HEK293 (cell line): ENCODE data around the gene ABCG1.

ENCODE experiments used
- AEBP2 ChIP-seq: fragments of 450-650 bp; formaldehyde crosslinking; IDR thresholded peaks from 2 replicates; pipeline ENCODE4 v1.5.1; 2016; ENCODE audit warnings: missing biosample characterization, missing genetic modification characterization, borderline replicate concordance
- CTCF ChIP-seq: fragments of 450-650 bp; formaldehyde crosslinking; IDR thresholded peaks from 2 replicates; pipeline ENCODE4 v1.5.1; 2016; ENCODE audit warnings: missing biosample characterization, missing genetic modification characterization
- EGR2 ChIP-seq: fragments of 450-650 bp; formaldehyde crosslinking; IDR thresholded peaks from 2 replicates; pipeline ENCODE4 v1.5.1; 2016; ENCODE audit warnings: low read depth, missing biosample characterization, missing genetic modification characterization
- HIC1 ChIP-seq: fragments of 450-650 bp; formaldehyde crosslinking; IDR thresholded peaks from 2 replicates; pipeline ENCODE4 v1.5.1; 2016; ENCODE audit warnings: missing biosample characterization, missing genetic modification characterization
- MZF1 ChIP-seq: fragments of 450-650 bp; formaldehyde crosslinking; IDR thresholded peaks from 2 replicates; pipeline ENCODE4 v1.5.1; 2017; ENCODE audit warnings: missing biosample characterization, missing genetic modification characterization, borderline replicate concordance
- OVOL3 ChIP-seq: fragments of 450-650 bp; formaldehyde crosslinking; IDR thresholded peaks from 2 replicates; pipeline ENCODE4 v1.5.1; 2016; ENCODE audit warnings: missing biosample characterization, missing genetic modification characterization
- PRDM10 ChIP-seq: fragments of 450-650 bp; formaldehyde crosslinking; IDR thresholded peaks from 2 replicates; pipeline ENCODE4 v1.5.1; 2016; ENCODE audit warnings: missing biosample characterization, missing genetic modification characterization
- SETDB1 ChIP-seq: IDR thresholded peaks from one replicate; pipeline ENCODE4 v1.6.1; 2017; ENCODE audit warnings: mild to moderate bottlenecking, low read length, moderate library complexity, mixed read lengths; ENCODE audit not compliant: insufficient read length
- SP2 ChIP-seq: fragments of 450-650 bp; formaldehyde crosslinking; IDR thresholded peaks from 2 replicates; pipeline ENCODE4 v1.5.1; 2016; ENCODE audit warnings: missing biosample characterization, missing genetic modification characterization
- SP3 ChIP-seq: fragments of 450-650 bp; formaldehyde crosslinking; IDR thresholded peaks from 2 replicates; pipeline ENCODE4 v1.5.1; 2016; ENCODE audit warnings: missing biosample characterization, missing genetic modification characterization
- TSHZ1 ChIP-seq: fragments of 450-650 bp; formaldehyde crosslinking; IDR thresholded peaks from 2 replicates; pipeline ENCODE4 v1.5.1; 2016; ENCODE audit warnings: missing biosample characterization, missing genetic modification characterization, borderline replicate concordance
- YY2 ChIP-seq: fragments of 450-650 bp; formaldehyde crosslinking; IDR thresholded peaks from 2 replicates; pipeline ENCODE4 v1.5.1; 2016; ENCODE audit warnings: missing biosample characterization, missing genetic modification characterization
- ZBTB20 ChIP-seq: fragments of 450-650 bp; formaldehyde crosslinking; IDR thresholded peaks from 2 replicates; pipeline ENCODE4 v1.5.1; 2016; ENCODE audit warnings: missing biosample characterization, missing genetic modification characterization
- ZBTB49 ChIP-seq: fragments of 450-650 bp; formaldehyde crosslinking; IDR thresholded peaks from 2 replicates; pipeline ENCODE4 v1.5.1; 2016; ENCODE audit warnings: missing biosample characterization, missing genetic modification characterization, low read depth
- ZIC2 ChIP-seq: fragments of 450-650 bp; formaldehyde crosslinking; IDR thresholded peaks from 2 replicates; pipeline ENCODE4 v1.5.1; 2016; ENCODE audit warnings: missing biosample characterization, missing genetic modification characterization
- ZNF10 ChIP-seq: fragments of 450-650 bp; formaldehyde crosslinking; IDR thresholded peaks from 2 replicates; pipeline ENCODE4 v1.5.1; 2017; ENCODE audit warnings: missing biosample characterization, missing genetic modification characterization
- ZNF16 ChIP-seq: fragments of 450-650 bp; formaldehyde crosslinking; IDR thresholded peaks from 2 replicates; pipeline ENCODE4 v1.5.1; 2016; ENCODE audit warnings: low read depth, missing biosample characterization, missing genetic modification characterization
- ZNF169 ChIP-seq: fragments of 450-650 bp; formaldehyde crosslinking; IDR thresholded peaks from 2 replicates; pipeline ENCODE4 v1.5.1; 2016; ENCODE audit warnings: missing biosample characterization, missing genetic modification characterization
- ZNF248 ChIP-seq: fragments of 450-650 bp; formaldehyde crosslinking; IDR thresholded peaks from 2 replicates; pipeline ENCODE4 v1.5.1; 2017; ENCODE audit warnings: missing biosample characterization, missing genetic modification characterization
- ZNF473 ChIP-seq: fragments of 450-650 bp; formaldehyde crosslinking; IDR thresholded peaks from 2 replicates; pipeline ENCODE4 v1.5.1; 2017; ENCODE audit warnings: missing biosample characterization, missing genetic modification characterization
- ZNF549 ChIP-seq: fragments of 450-650 bp; IDR thresholded peaks from 2 replicates; pipeline ENCODE4 v1.5.1; 2018; ENCODE audit warnings: missing biosample characterization, missing genetic modification characterization, mild to moderate bottlenecking, inconsistent platforms, moderate library complexity
- ZNF623 ChIP-seq: fragments of 450-650 bp; formaldehyde crosslinking; IDR thresholded peaks from 2 replicates; pipeline ENCODE4 v1.5.1; 2016; ENCODE audit warnings: missing biosample characterization, missing genetic modification characterization
- ZNF629 ChIP-seq: fragments of 450-650 bp; formaldehyde crosslinking; IDR thresholded peaks from 2 replicates; pipeline ENCODE4 v1.5.1; 2017; ENCODE audit warnings: missing biosample characterization, missing genetic modification characterization
- ZNF670 ChIP-seq: fragments of 450-650 bp; formaldehyde crosslinking; IDR thresholded peaks from 2 replicates; pipeline ENCODE4 v1.5.1; 2016; ENCODE audit warnings: missing biosample characterization, missing genetic modification characterization, low read depth

The ABCG1 gene

GRCh38 chr21:42233067-42233961 is 14.4 kb downstream of the ABCG1 start (continued):
- TF ChIP-seq ZNF549 (tag by site-specific recombination), result no peak
- no peak for TF ChIP-seq TSHZ1 (tag by site-specific recombination)
- TF ChIP-seq ZNF629 (tag by site-specific recombination), result peak; percentile 30; the same call in 1 of the 2 replicates
- TF ChIP-seq ZIC2 (tag by site-specific recombination), result peak; percentile 80
- TF ChIP-seq SP2 (tag by site-specific recombination), result 0 out of 2 replicates have a peak, but pooled peaks have one; percentile 18
- TF ChIP-seq ZBTB20 (tag by site-specific recombination), result peak; percentile 38
- no peak for TF ChIP-seq SETDB1
- TF ChIP-seq PRDM10 (tag by site-specific recombination), result peak; percentile 96
- no peak for TF ChIP-seq EGR2 (tag by site-specific recombination)
- no peak for TF ChIP-seq ZNF248 (tag by site-specific recombination)
- TF ChIP-seq HIC1 (tag by site-specific recombination), result no peak
- no peak for TF ChIP-seq ZNF473 (tag by site-specific recombination)
- no peak for TF ChIP-seq ZNF623 (tag by site-specific recombination)
- TF ChIP-seq ZNF10 (tag by site-specific recombination), result no peak
- TF ChIP-seq OVOL3 (tag by site-specific recombination), result no peak
- peak; percentile 48; the same call in 1 of the 2 replicates for TF ChIP-seq CTCF (tag by site-specific recombination)
- no peak for TF ChIP-seq SP3 (tag by site-specific recombination)
- no peak for TF ChIP-seq ZNF16 (tag by site-specific recombination)
- TF ChIP-seq ZNF169, result no peak
- no peak for TF ChIP-seq ZNF670 (tag by site-specific recombination)
- no peak for TF ChIP-seq ZBTB49 (tag by site-specific recombination)
- no peak for TF ChIP-seq YY2 (tag by site-specific recombination)
- no peak for TF ChIP-seq MZF1 (tag by site-specific recombination)
- TF ChIP-seq AEBP2, result no peak
